GM23338 (cell line): ENCODE measurements around the gene RASGRF2. TPM values are rescaled to one million over a fixed set of nuclear protein-coding genes. Genes with fewer than 3 reads are reported as not detected.
A peak's percentile ranks its signal among the peaks of the same experiment; 100 is the strongest.

ENCODE experiments used
- ATAC-seq: fragments of 200-7000 bp; cut with Tn5 transposase; 3 replicates; pipeline ENCODE4 v1.9.1; 2020
- DNase-seq: peaks from one replicate; pipeline ENCODE4 v3.0.0-alpha.2; 2015; ENCODE audit warnings: low spot score
- H2AFZ ChIP-seq: fragments of 200-600 bp; sonication (generic); 2 replicates; pipeline ENCODE4 v1.8.0; 2016; ENCODE audit warnings: antibody characterized with exemption, mild to moderate bottlenecking, moderate library complexity
- H3F3A ChIP-seq: fragments of 200-600 bp; sonication (generic); replicated peaks from 2 replicates; pipeline ENCODE4 v1.8.0; 2017; ENCODE audit warnings: antibody characterized with exemption, mixed run types, low read depth
- H3K27ac ChIP-seq: fragments of 200-600 bp; sonication (generic); 2 replicates; pipeline ENCODE4 v1.6.1; 2016; ENCODE audit warnings: low read depth
- H3K27me3 ChIP-seq: fragments of 200-600 bp; sonication (generic); 2 replicates; pipeline ENCODE4 v1.8.0; 2016; ENCODE audit warnings: mild to moderate bottlenecking, mixed run types, moderate library complexity; ENCODE audit not compliant: insufficient read depth
- H3K36me3 ChIP-seq: fragments of 200-600 bp; sonication (generic); 2 replicates; pipeline ENCODE4 v1.8.0; 2016; ENCODE audit warnings: mild to moderate bottlenecking; ENCODE audit not compliant: insufficient read depth
- H3K4me1 ChIP-seq: fragments of 200-600 bp; sonication (generic); 2 replicates; pipeline ENCODE4 v1.8.0; 2016; ENCODE audit warnings: mild to moderate bottlenecking, moderate library complexity; ENCODE audit not compliant: insufficient read depth
- H3K4me2 ChIP-seq: fragments of 200-600 bp; sonication (generic); 2 replicates; pipeline ENCODE4 v1.7.1; 2017; ENCODE audit warnings: mixed run types
- H3K4me3 ChIP-seq: fragments of 200-600 bp; sonication (generic); 2 replicates; pipeline ENCODE4 v1.6.1; 2016; ENCODE audit warnings: mixed run types
- H3K79me2 ChIP-seq: fragments of 200-600 bp; sonication (generic); replicated peaks from 2 replicates; pipeline ENCODE4 v1.8.0; 2017; ENCODE audit warnings: mild to moderate bottlenecking; ENCODE audit not compliant: insufficient read depth
- H3K9me2 ChIP-seq: fragments of 200-600 bp; sonication (generic); 2 replicates; pipeline ENCODE4 v1.8.0; 2017; ENCODE audit not compliant: insufficient read depth
- H4K20me1 ChIP-seq: fragments of 200-600 bp; sonication (generic); replicated peaks from 2 replicates; pipeline ENCODE4 v1.8.0; 2017; ENCODE audit warnings: mild to moderate bottlenecking; ENCODE audit not compliant: insufficient read depth
- H3K27ac Mint-ChIP-seq: 2 replicates; pipeline ENCODE4 v1.8.0; 2020; ENCODE audit warnings: inconsistent platforms, mild to moderate bottlenecking, moderate library complexity, mixed read lengths
- H3K27me3 Mint-ChIP-seq: 3 replicates; pipeline ENCODE4 v1.8.0; 2022; ENCODE audit warnings: low read depth, mild to moderate bottlenecking, moderate library complexity, mixed read lengths, inconsistent platforms; ENCODE audit not compliant: insufficient read depth, poor library complexity
- H3K36me3 Mint-ChIP-seq: 3 replicates; pipeline ENCODE4 v1.8.0; 2021; ENCODE audit warnings: low read depth, mild to moderate bottlenecking, inconsistent platforms, moderate library complexity, mixed read lengths
- H3K4me1 Mint-ChIP-seq: 3 replicates; pipeline ENCODE4 v1.8.0; 2020; ENCODE audit warnings: mild to moderate bottlenecking, inconsistent platforms, mixed read lengths
- H3K4me3 Mint-ChIP-seq: 3 replicates; pipeline ENCODE4 v1.8.0; 2021; ENCODE audit warnings: moderate library complexity, mild to moderate bottlenecking, inconsistent platforms, mixed read lengths
- H3K9me3 Mint-ChIP-seq: 3 replicates; pipeline ENCODE4 v1.8.0; 2020; ENCODE audit warnings: moderate library complexity, mild to moderate bottlenecking, inconsistent platforms, mixed read lengths
- CREB1 ChIP-seq: fragments of 250-450 bp; sonication (Bioruptor Pico); IDR thresholded peaks from 2 replicates; pipeline ENCODE4 v1.5.0; 2020; ENCODE audit warnings: low read depth, mild to moderate bottlenecking, moderate library complexity
- CTCF ChIP-seq, 2 experiments: fragments of 200-600 bp in 1 of 2; sonication (generic) in 1 of 2; conservative IDR thresholded peaks; 2 replicates each; pipeline versions ENCODE4 v1.5.1 to v1.6.1; 2016 to 2017; ENCODE audit warnings: antibody characterized with exemption in 2 of 2, low read depth in 2 of 2, mild to moderate bottlenecking in 2 of 2, moderate library complexity in 1 of 2
- ETS1 ChIP-seq: IDR thresholded peaks from 2 replicates; pipeline ENCODE4 v1.6.1; 2016; ENCODE audit warnings: antibody characterized with exemption
- EZH2 ChIP-seq: fragments of 200-600 bp; sonication (generic); IDR thresholded peaks from one replicate; pipeline ENCODE4 v1.8.0; 2017; ENCODE audit warnings: antibody characterized with exemption, mild to moderate bottlenecking, low read depth; ENCODE audit not compliant: unreplicated experiment
- EZH2phosphoT487 ChIP-seq: fragments of 200-600 bp; sonication (generic); IDR thresholded peaks from one replicate; pipeline ENCODE4 v1.8.1; 2018; ENCODE audit warnings: antibody characterized with exemption; ENCODE audit not compliant: unreplicated experiment
- JUNB ChIP-seq: IDR thresholded peaks from one replicate; pipeline ENCODE4 v1.6.1; 2016; ENCODE audit warnings: antibody characterized with exemption; ENCODE audit not compliant: unreplicated experiment
- NANOG ChIP-seq: IDR thresholded peaks from 2 replicates; pipeline ENCODE4 v1.6.1; 2016; ENCODE audit warnings: antibody characterized with exemption, borderline replicate concordance
- POLR2AphosphoS5 ChIP-seq: IDR thresholded peaks from 2 replicates; pipeline ENCODE4 v1.6.1; 2016; ENCODE audit warnings: antibody characterized with exemption, low read depth
- REST ChIP-seq: IDR thresholded peaks from one replicate; pipeline ENCODE4 v1.6.1; 2018; ENCODE audit warnings: antibody characterized with exemption; ENCODE audit not compliant: unreplicated experiment
- STAT1 ChIP-seq: IDR thresholded peaks from one replicate; pipeline ENCODE4 v1.6.1; 2016; ENCODE audit warnings: antibody characterized with exemption; ENCODE audit not compliant: unreplicated experiment
- ZNF114 ChIP-seq: fragments of 250-450 bp; sonication (Bioruptor Pico); IDR thresholded peaks from 2 replicates; pipeline ENCODE4 v1.5.0; 2020; ENCODE audit warnings: mild to moderate bottlenecking, moderate library complexity
- ZNF331 ChIP-seq: fragments of 250-450 bp; sonication (Bioruptor Pico); IDR thresholded peaks from 2 replicates; pipeline ENCODE4 v1.5.0; 2020; ENCODE audit warnings: low read depth, mild to moderate bottlenecking, moderate library complexity
- ZNF462 ChIP-seq: fragments of 250-450 bp; sonication (Bioruptor Pico); IDR thresholded peaks from 2 replicates; pipeline ENCODE4 v1.5.0; 2020; ENCODE audit warnings: mild to moderate bottlenecking, moderate library complexity
- polyA plus RNA-seq: library from polyadenylated mRNA; unstranded; fragments of >200 nt; fragmentation: Nextera tagmentation; extraction: Ambion mirVana; gene quantifications from 2 replicates; pipeline ENCODE4 v1.2.1, GENCODE V29; 2016
- total RNA-seq: library from RNA; depleted of rRNA; stranded (reverse); fragments of >200 nt; shearing (Covaris generic); gene quantifications from 2 replicates; pipeline ENCODE4 v1.2.3, GENCODE V29; 2014

The RASGRF2 gene
- total and polyA plus RNA-seq, 2 experiments from 2014 or later: 5.0 to 19.2 TPM

- no peak overlapping the region for H3K27ac Mint-ChIP-seq
- no peak overlapping the region for H2AFZ ChIP-seq
- peaks cover 26% of the 10 kb centered on the region for H3K79me2 ChIP-seq
- H3K36me3 ChIP-seq: no peaks in the 10 kb centered on the region
- DNase-seq: no peak
- peaks cover 9% of the 10 kb centered on the region; the same call in 1 of the 2 replicates for H3K9me2 ChIP-seq
- peak overlapping the region; percentile 69; the same call in 1 of the 2 replicates for H3K4me3 ChIP-seq
- H3K9me3 Mint-ChIP-seq: peaks cover 5% of the 10 kb centered on the region; the same call in 1 of the 3 replicates
- no peak for ATAC-seq
- no peak overlapping the region for H3K4me3 Mint-ChIP-seq
- TF ChIP-seq POLR2AphosphoS5 (no peak), ZNF331 (CRISPR knock-in tag) (no peak), ZNF462 (CRISPR knock-in tag) (no peak), JUNB (no peak), REST (no peak), NANOG (no peak), CREB1 (CRISPR knock-in tag) (no peak), ETS1 (no peak), CTCF (conservative IDR thresholded peaks at IDR 0.05; ENCODE audit: low read depth in 2 of 2) (no peak), EZH2 (no peak), STAT1 (no peak), EZH2phosphoT487 (no peak), ZNF114 (CRISPR knock-in tag) (no peak)
- H3K4me2 ChIP-seq: peak overlapping the region; percentile 78
- peaks cover 62% of the 10 kb centered on the region for H3K4me1 Mint-ChIP-seq
- peaks cover 7% of the 10 kb centered on the region; the same call in 1 of the 2 replicates for H3F3A ChIP-seq
- H3K27me3 Mint-ChIP-seq: peaks cover 21% of the 10 kb centered on the region
- no peaks in the 10 kb centered on the region for H4K20me1 ChIP-seq
- peaks cover 55% of the 10 kb centered on the region for H3K4me1 ChIP-seq
- peaks cover 30% of the 10 kb centered on the region for H3K27me3 ChIP-seq
- peaks cover 5% of the 10 kb centered on the region; the same call in 1 of the 3 replicates for H3K36me3 Mint-ChIP-seq
- H3K27ac ChIP-seq: peak overlapping the region; percentile 93
These were observed 1.5 kb upstream of the RASGRF2 start for GRCh38 chr5:80958616-80959015.
